CD4-positive, alpha-beta T cell (primary cell): ENCODE results near the gene NUDT3. TPM values are rescaled to one million over a fixed set of nuclear protein-coding genes. Genes with fewer than 3 reads are reported as not detected.

ENCODE experiments used
- ATAC-seq: fragments of 200-7000 bp; cut with Tn5 transposase; one replicate; pipeline ENCODE4 v1.10.0; 2022; ENCODE audit warnings: mild to moderate bottlenecking; ENCODE audit not compliant: poor library complexity
- CTCF ChIA-PET: fragments of 350-600 bp; sonication (Branson Sonifier 250); formaldehyde crosslinking; loops from one replicate; lab custom pipeline; 2021; ENCODE audit warnings: antibody characterized with exemption, inconsistent platforms; lab: Charles Lee
- POLR2A ChIA-PET: fragments of 350-600 bp; sonication (Branson Sonifier 250); formaldehyde crosslinking; loops from one replicate; lab custom pipeline; 2021; ENCODE audit warnings: antibody characterized with exemption, inconsistent platforms; lab: Charles Lee
- DNase-seq, 14 experiments: peaks; one replicate each; pipeline ENCODE4 v3.0.0-alpha.2; 2013 to 2020; ENCODE audit warnings: mixed read lengths in 2 of 14
- H3K27ac ChIP-seq, 2 donors: one replicate each; pipeline versions ENCODE4 v1.5.1 to v1.7.0; 2013; ENCODE audit warnings: low read length in 2 of 2, low read depth in 1 of 2, mild to moderate bottlenecking in 1 of 2
- H3K27me3 ChIP-seq, 2 experiments: 1 replicate in 1 of 2; 2 replicates in 1 of 2; pipeline versions ENCODE4 v1.6.1 to v1.7.0; 2013; ENCODE audit warnings: low read length in 2 of 2, control low read depth in 1 of 2, mild to moderate bottlenecking in 1 of 2, moderate library complexity in 1 of 2; ENCODE audit not compliant: insufficient read depth in 2 of 2, control insufficient read depth in 1 of 2
- H3K36me3 ChIP-seq: one replicate; pipeline ENCODE4 v1.6.1; 2013; ENCODE audit warnings: low read length, control low read depth; ENCODE audit not compliant: insufficient read depth
- H3K4me1 ChIP-seq: one replicate; pipeline ENCODE4 v1.6.1; 2013; ENCODE audit warnings: low read length, control low read depth; ENCODE audit not compliant: insufficient read depth
- H3K4me3 ChIP-seq: one replicate; pipeline ENCODE4 v1.5.1; 2013; ENCODE audit warnings: mild to moderate bottlenecking, low read length, moderate library complexity
- H3K9me3 ChIP-seq, 2 experiments: 1 replicate in 1 of 2; 2 replicates in 1 of 2; pipeline versions ENCODE4 v1.6.1 to v1.7.0; 2013; ENCODE audit warnings: low read length in 2 of 2, mild to moderate bottlenecking in 2 of 2, control low read depth in 1 of 2, moderate library complexity in 1 of 2; ENCODE audit not compliant: control insufficient read depth in 1 of 2, insufficient read depth in 1 of 2
- H3K27ac Mint-ChIP-seq: one replicate; pipeline ENCODE4 v1.8.0; 2020; ENCODE audit warnings: mixed read lengths
- H3K27me3 Mint-ChIP-seq: one replicate; pipeline ENCODE4 v1.8.0; 2021; ENCODE audit warnings: mixed read lengths
- H3K36me3 Mint-ChIP-seq: one replicate; pipeline ENCODE4 v1.8.0; 2021; ENCODE audit warnings: low read depth, mixed read lengths
- H3K4me1 Mint-ChIP-seq: one replicate; pipeline ENCODE4 v1.8.0; 2021; ENCODE audit warnings: low read depth, mixed read lengths
- H3K4me3 Mint-ChIP-seq: one replicate; pipeline ENCODE4 v1.8.0; 2020; ENCODE audit warnings: mild to moderate bottlenecking, mixed read lengths
- H3K9me3 Mint-ChIP-seq: one replicate; pipeline ENCODE4 v1.8.0; 2020; ENCODE audit warnings: mixed read lengths
- intact Hi-C, 2 experiments: fragments of 100-400 bp; cut with DNase I in 1 of 2; cut with micrococcal nuclease in 1 of 2; formaldehyde crosslinking; loops; one replicate each; pipeline versions ENCODE4 v1.15.1 to v1.9.0; 2023 to 2025; cut with DNase I, micrococcal nuclease
- total RNA-seq, 174 experiments: library from RNA in 2 of 174; stranded (reverse) in 2 of 174; gene quantifications; one replicate each; pipeline ENCODE4 v1.2.3 and lab custom pipeline; 2021 to 2026
- TF ChIP-seq, protein P1 (sequence below): fragments of 200-600 bp; IDR thresholded peaks from one replicate; pipeline ENCODE4 v1.8.0; 2022; ENCODE audit warnings: antibody characterized with exemption, mild to moderate bottlenecking

NUDT3 gene
- total RNA-seq, 2 experiments from 2014 or later = 14.8 to 15.0 TPM

- Mint-ChIP-seq H3K36me3 (peaks cover 23% of the 10 kb centered on the region), H3K27me3 (no peaks in the 10 kb centered on the region), H3K4me1 (no peaks in the 10 kb centered on the region), H3K9me3 (no peaks in the 10 kb centered on the region), H3K4me3 (no peak overlapping the region), H3K27ac (no peak overlapping the region)
- intact Hi-C loops = no loop called here
- Histone ChIP-seq H3K4me1 (peaks cover 5% of the 10 kb centered on the region), H3K27me3 (no peaks in the 10 kb centered on the region), H3K36me3 (peaks cover 6% of the 10 kb centered on the region), H3K9me3 (no peaks in the 10 kb centered on the region), H3K27ac (no peak overlapping the region), H3K4me3 (no peak overlapping the region)
- TF ChIP-seq, protein P1, sequence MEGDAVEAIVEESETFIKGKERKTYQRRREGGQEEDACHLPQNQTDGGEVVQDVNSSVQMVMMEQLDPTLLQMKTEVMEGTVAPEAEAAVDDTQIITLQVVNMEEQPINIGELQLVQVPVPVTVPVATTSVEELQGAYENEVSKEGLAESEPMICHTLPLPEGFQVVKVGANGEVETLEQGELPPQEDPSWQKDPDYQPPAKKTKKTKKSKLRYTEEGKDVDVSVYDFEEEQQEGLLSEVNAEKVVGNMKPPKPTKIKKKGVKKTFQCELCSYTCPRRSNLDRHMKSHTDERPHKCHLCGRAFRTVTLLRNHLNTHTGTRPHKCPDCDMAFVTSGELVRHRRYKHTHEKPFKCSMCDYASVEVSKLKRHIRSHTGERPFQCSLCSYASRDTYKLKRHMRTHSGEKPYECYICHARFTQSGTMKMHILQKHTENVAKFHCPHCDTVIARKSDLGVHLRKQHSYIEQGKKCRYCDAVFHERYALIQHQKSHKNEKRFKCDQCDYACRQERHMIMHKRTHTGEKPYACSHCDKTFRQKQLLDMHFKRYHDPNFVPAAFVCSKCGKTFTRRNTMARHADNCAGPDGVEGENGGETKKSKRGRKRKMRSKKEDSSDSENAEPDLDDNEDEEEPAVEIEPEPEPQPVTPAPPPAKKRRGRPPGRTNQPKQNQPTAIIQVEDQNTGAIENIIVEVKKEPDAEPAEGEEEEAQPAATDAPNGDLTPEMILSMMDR = no peak
- no peak for DNase-seq
- ATAC-seq = no peak
- POLR2A ChIA-PET = no interaction called here
- CTCF ChIA-PET = interaction anchor here (1.2 to 1.7 kb wide), 2 partner anchors 16 to 82 kb away, joined by 3 to 4 read pairs; no protein-coding TSS in a partner anchor
Observed at GRCh38 chr6:34277763-34278112, 114.7 kb downstream of the NUDT3 start.

GRCh38 chr6:34276881-34277762 lies 115.3 kb downstream of the NUDT3 start:
- CTCF ChIA-PET = interaction anchor here (1.2 to 1.7 kb wide), 2 partner anchors 17 to 81 kb away, joined by 3 to 4 read pairs; no protein-coding TSS in a partner anchor

GRCh38 chr6:34276191-34276590 lies 116.3 kb downstream of the NUDT3 start:
- peaks cover 5% of the 10 kb centered on the region for H3K36me3 ChIP-seq
- TF ChIP-seq, protein P1 = no peak
- H3K27me3 Mint-ChIP-seq = no peaks in the 10 kb centered on the region
- H3K27ac ChIP-seq = no peak overlapping the region
- ATAC-seq (no peak), DNase-seq (no peak)
- H3K9me3 Mint-ChIP-seq = no peaks in the 10 kb centered on the region
- no peaks in the 10 kb centered on the region for H3K9me3 ChIP-seq
- peaks cover 16% of the 10 kb centered on the region for H3K36me3 Mint-ChIP-seq
- CTCF ChIA-PET = interaction anchor here (0.7 kb wide), 1 partner anchor 14 kb away, joined by 3 read pairs; no protein-coding TSS in a partner anchor
- intact Hi-C loops = no loop called here
- no peaks in the 10 kb centered on the region for H3K27me3 ChIP-seq
- H3K4me3 Mint-ChIP-seq = no peak overlapping the region
- H3K4me1 Mint-ChIP-seq = no peaks in the 10 kb centered on the region
- POLR2A ChIA-PET = no interaction called here
- peaks cover 5% of the 10 kb centered on the region for H3K4me1 ChIP-seq
- H3K27ac Mint-ChIP-seq = no peak overlapping the region
- H3K4me3 ChIP-seq = no peak overlapping the region

More at GRCh38 chr6:34276881-34277762, 115.3 kb downstream of the NUDT3 start:
- H3K4me1 Mint-ChIP-seq = no peaks in the 10 kb centered on the region
- intact Hi-C loops = no loop called here
- peaks cover 5% of the 10 kb centered on the region for H3K4me1 ChIP-seq
- no peaks in the 10 kb centered on the region for H3K9me3 Mint-ChIP-seq
- no peaks in the 10 kb centered on the region for H3K27me3 ChIP-seq
- H3K4me3 Mint-ChIP-seq = no peak overlapping the region
- H3K27ac ChIP-seq = no peak overlapping the region
- H3K4me3 ChIP-seq = no peak overlapping the region
- H3K36me3 ChIP-seq = peaks cover 6% of the 10 kb centered on the region
- H3K27me3 Mint-ChIP-seq = no peaks in the 10 kb centered on the region
- no peak overlapping the region for H3K27ac Mint-ChIP-seq
- TF ChIP-seq, protein P1 = no peak
- H3K36me3 Mint-ChIP-seq = peaks cover 20% of the 10 kb centered on the region
- no peak for DNase-seq
- ATAC-seq = no peak
- H3K9me3 ChIP-seq = no peaks in the 10 kb centered on the region
- POLR2A ChIA-PET = no interaction called here
